GM12864 (cell line): ENCODE results near the gene KRTAP4-12.
"Not testable (repeated sequence)": the region's sequence is repeated elsewhere in the genome, so short reads cannot be mapped to it uniquely, and the experiment has no call there.

Source experiments
- DNase-seq: peaks from one replicate; pipeline ENCODE4 v3.0.0-alpha.2; 2011; ENCODE audit warnings: low read depth
- H3K4me3 ChIP-seq: 2 replicates; pipeline ENCODE4 v1.5.1; 2011; ENCODE audit warnings: mild to moderate bottlenecking, low read depth, low read length, control low read depth
- CTCF ChIP-seq: IDR thresholded peaks from 2 replicates; pipeline ENCODE4 v1.5.1; 2011; ENCODE audit warnings: low read depth, mild to moderate bottlenecking, moderate library complexity, low read length, control low read depth, inconsistent platforms; ENCODE audit errors: missing control alignments

KRTAP4-12 gene

GRCh38 chr17:41107941-41108450 lies 16.0 kb downstream of the KRTAP4-12 start:
- H3K4me3 ChIP-seq: no peak overlapping the region
- no peak for DNase-seq

GRCh38 chr17:41105347-41105746 lies 18.6 kb downstream of the KRTAP4-12 start, which contains the start of gene KRTAP4-9:
Gene KRTAP4-9, plus strand, starts transcription at chr17:41105389. Its CDS starts 0 bp downstream, at chr17:41105389.
- not testable (repeated sequence) for DNase-seq, H3K4me3 ChIP-seq

More at GRCh38 chr17:41107941-41108450, 16.0 kb downstream of the KRTAP4-12 start:
- no peak for TF ChIP-seq CTCF

- DNase-seq, H3K4me3 ChIP-seq: not testable (repeated sequence)
These were observed 19.5 kb downstream of the KRTAP4-12 start for GRCh38 chr17:41104386-41105038.

- H3K4me3 ChIP-seq: no peak overlapping the region
- no peak for DNase-seq
These were observed 20.1 kb downstream of the KRTAP4-12 start for GRCh38 chr17:41103896-41104295.

GRCh38 chr17:41101586-41102259 lies 22.3 kb downstream of the KRTAP4-12 start, which contains the start of gene KRTAP4-16:
Gene KRTAP4-16, minus strand, starts transcription at chr17:41102209. Its CDS starts 0 bp downstream, at chr17:41102209.
- TF ChIP-seq CTCF: no peak
- no peak for DNase-seq

More at GRCh38 chr17:41103896-41104295, 20.1 kb downstream of the KRTAP4-12 start:
- no peak for TF ChIP-seq CTCF

GRCh38 chr17:41099682-41100480 lies 24.1 kb downstream of the KRTAP4-12 start:
- DNase-seq: not testable (repeated sequence)

More at GRCh38 chr17:41101586-41102259, 22.3 kb downstream of the KRTAP4-12 start, which contains the start of gene KRTAP4-16:
- H3K4me3 ChIP-seq: no peak within 1 kb of the TSS

GRCh38 chr17:41098481-41098880 lies 25.5 kb downstream of the KRTAP4-12 start:
- no peak for TF ChIP-seq CTCF
- no peak for DNase-seq
- no peak overlapping the region for H3K4me3 ChIP-seq

More at GRCh38 chr17:41099682-41100480, 24.1 kb downstream of the KRTAP4-12 start:
- H3K4me3 ChIP-seq: not testable (repeated sequence)

GRCh38 chr17:41098042-41098441 lies 25.9 kb downstream of the KRTAP4-12 start, which contains the start of gene KRTAP4-8:
Gene KRTAP4-8, minus strand, starts transcription at chr17:41098142. Its CDS starts 58 bp downstream, at chr17:41098084.
- DNase-seq: no peak
- no peak for TF ChIP-seq CTCF
- H3K4me3 ChIP-seq: no peak within 1 kb of the TSS
